ENCODE results near the gene GUCA1A.
"Not testable (repeated sequence)": the region's sequence is repeated elsewhere in the genome, so short reads cannot be mapped to it uniquely, and the experiment has no call there.

The GUCA1A gene

GRCh38 chr6:42148058-42148457 lies 25.1 kb upstream of the GUCA1A start:
- H3K27ac ChIP-seq (ENCODE audit: low read depth, low read length) = no peak overlapping the region
- no peak overlapping the region for H3K4me3 ChIP-seq (ENCODE audit: low read depth, low read length)
- H3K36me3 ChIP-seq (ENCODE audit: control insufficient read depth, insufficient read depth, low read length) = no peaks in the 10 kb centered on the region
- peaks cover 8% of the 10 kb centered on the region; the same call in 1 of the 2 replicates for H3K4me1 ChIP-seq (ENCODE audit: control insufficient read depth, insufficient read depth, low read length)
- no peaks in the 10 kb centered on the region for H3K9me3 ChIP-seq (ENCODE audit: control insufficient read depth, insufficient read depth, low read length)
- no peaks in the 10 kb centered on the region for H3K27me3 ChIP-seq (ENCODE audit: control insufficient read depth, insufficient read depth, low read length)
- no peak overlapping the region for H3K9ac ChIP-seq (ENCODE audit: low read depth, low read length)

GRCh38 chr6:42150254-42150653 lies 22.9 kb upstream of the GUCA1A start:
- Histone ChIP-seq H3K36me3 (ENCODE audit: control insufficient read depth, insufficient read depth, low read length) (no peaks in the 10 kb centered on the region), H3K9ac (ENCODE audit: low read depth, low read length) (no peak overlapping the region), H3K27me3 (ENCODE audit: control insufficient read depth, insufficient read depth, low read length) (no peaks in the 10 kb centered on the region), H3K4me1 (ENCODE audit: control insufficient read depth, insufficient read depth, low read length) (peaks cover 8% of the 10 kb centered on the region; the same call in 1 of the 2 replicates), H3K4me3 (ENCODE audit: low read depth, low read length) (no peak overlapping the region), H3K27ac (ENCODE audit: low read depth, low read length) (no peak overlapping the region), H3K9me3 (ENCODE audit: control insufficient read depth, insufficient read depth, low read length) (no peaks in the 10 kb centered on the region)

GRCh38 chr6:42152024-42152423 lies 21.1 kb upstream of the GUCA1A start:
- Histone ChIP-seq H3K9ac (ENCODE audit: low read depth, low read length) (no peak overlapping the region), H3K36me3 (ENCODE audit: control insufficient read depth, insufficient read depth, low read length) (no peaks in the 10 kb centered on the region), H3K9me3 (ENCODE audit: control insufficient read depth, insufficient read depth, low read length) (no peaks in the 10 kb centered on the region), H3K27ac (ENCODE audit: low read depth, low read length) (no peak overlapping the region), H3K27me3 (ENCODE audit: control insufficient read depth, insufficient read depth, low read length) (0 out of 2 replicates have a peak, but pooled peaks cover 3% of the 10 kb centered on the region), H3K4me1 (ENCODE audit: control insufficient read depth, insufficient read depth, low read length) (peaks cover 8% of the 10 kb centered on the region; the same call in 1 of the 2 replicates), H3K4me3 (ENCODE audit: low read depth, low read length) (no peak overlapping the region)

GRCh38 chr6:42152528-42153213 lies 20.5 kb upstream of the GUCA1A start:
- H3K9ac ChIP-seq (ENCODE audit: low read depth, low read length); H3K27ac ChIP-seq (ENCODE audit: low read depth, low read length); H3K4me3 ChIP-seq (ENCODE audit: low read depth, low read length); H3K4me1 ChIP-seq (ENCODE audit: control insufficient read depth, insufficient read depth, low read length); H3K9me3 ChIP-seq (ENCODE audit: control insufficient read depth, insufficient read depth, low read length); H3K36me3 ChIP-seq (ENCODE audit: control insufficient read depth, insufficient read depth, low read length); H3K27me3 ChIP-seq (ENCODE audit: control insufficient read depth, insufficient read depth, low read length): not testable (repeated sequence)

- Histone ChIP-seq H3K27ac (ENCODE audit: low read depth, low read length) (no peak overlapping the region), H3K4me3 (ENCODE audit: low read depth, low read length) (no peak overlapping the region), H3K9me3 (ENCODE audit: control insufficient read depth, insufficient read depth, low read length) (no peaks in the 10 kb centered on the region), H3K27me3 (ENCODE audit: control insufficient read depth, insufficient read depth, low read length) (0 out of 2 replicates have a peak, but pooled peaks cover 3% of the 10 kb centered on the region), H3K9ac (ENCODE audit: low read depth, low read length) (no peak overlapping the region), H3K36me3 (ENCODE audit: control insufficient read depth, insufficient read depth, low read length) (no peaks in the 10 kb centered on the region), H3K4me1 (ENCODE audit: control insufficient read depth, insufficient read depth, low read length) (peaks cover 8% of the 10 kb centered on the region; the same call in 1 of the 2 replicates)
Measured at GRCh38 chr6:42153921-42154320, 19.2 kb upstream of the GUCA1A start.

- Histone ChIP-seq H3K27ac (ENCODE audit: low read depth, low read length) (no peak overlapping the region), H3K36me3 (ENCODE audit: control insufficient read depth, insufficient read depth, low read length) (no peaks in the 10 kb centered on the region), H3K4me3 (ENCODE audit: low read depth, low read length) (no peak overlapping the region), H3K9me3 (ENCODE audit: control insufficient read depth, insufficient read depth, low read length) (no peaks in the 10 kb centered on the region), H3K9ac (ENCODE audit: low read depth, low read length) (no peak overlapping the region), H3K27me3 (ENCODE audit: control insufficient read depth, insufficient read depth, low read length) (0 out of 2 replicates have a peak, but pooled peaks cover 3% of the 10 kb centered on the region), H3K4me1 (ENCODE audit: control insufficient read depth, insufficient read depth, low read length) (peaks cover 8% of the 10 kb centered on the region; the same call in 1 of the 2 replicates)
Measured at GRCh38 chr6:42154461-42155209, 18.5 kb upstream of the GUCA1A start.

GRCh38 chr6:42155293-42155692 lies 17.9 kb upstream of the GUCA1A start:
- Histone ChIP-seq H3K27me3 (ENCODE audit: control insufficient read depth, insufficient read depth, low read length) (0 out of 2 replicates have a peak, but pooled peaks cover 3% of the 10 kb centered on the region), H3K4me3 (ENCODE audit: low read depth, low read length) (no peak overlapping the region), H3K9me3 (ENCODE audit: control insufficient read depth, insufficient read depth, low read length) (no peaks in the 10 kb centered on the region), H3K36me3 (ENCODE audit: control insufficient read depth, insufficient read depth, low read length) (no peaks in the 10 kb centered on the region), H3K27ac (ENCODE audit: low read depth, low read length) (no peak overlapping the region), H3K4me1 (ENCODE audit: control insufficient read depth, insufficient read depth, low read length) (peaks cover 8% of the 10 kb centered on the region; the same call in 1 of the 2 replicates), H3K9ac (ENCODE audit: low read depth, low read length) (no peak overlapping the region)

GRCh38 chr6:42156638-42157037 lies 16.5 kb upstream of the GUCA1A start:
- Histone ChIP-seq H3K27me3 (ENCODE audit: control insufficient read depth, insufficient read depth, low read length) (0 out of 2 replicates have a peak, but pooled peaks cover 3% of the 10 kb centered on the region), H3K27ac (ENCODE audit: low read depth, low read length) (no peak overlapping the region), H3K9ac (ENCODE audit: low read depth, low read length) (no peak overlapping the region), H3K4me3 (ENCODE audit: low read depth, low read length) (no peak overlapping the region), H3K4me1 (ENCODE audit: control insufficient read depth, insufficient read depth, low read length) (peaks cover 11% of the 10 kb centered on the region; the same call in 1 of the 2 replicates), H3K36me3 (ENCODE audit: control insufficient read depth, insufficient read depth, low read length) (no peaks in the 10 kb centered on the region), H3K9me3 (ENCODE audit: control insufficient read depth, insufficient read depth, low read length) (no peaks in the 10 kb centered on the region)

- Histone ChIP-seq H3K4me1 (ENCODE audit: control insufficient read depth, insufficient read depth, low read length) (peaks cover 8% of the 10 kb centered on the region), H3K36me3 (ENCODE audit: control insufficient read depth, insufficient read depth, low read length) (no peaks in the 10 kb centered on the region), H3K27ac (ENCODE audit: low read depth, low read length) (no peak overlapping the region), H3K27me3 (ENCODE audit: control insufficient read depth, insufficient read depth, low read length) (0 out of 2 replicates have a peak, but pooled peaks cover 3% of the 10 kb centered on the region), H3K4me3 (ENCODE audit: low read depth, low read length) (no peak overlapping the region), H3K9ac (ENCODE audit: low read depth, low read length) (no peak overlapping the region), H3K9me3 (ENCODE audit: control insufficient read depth, insufficient read depth, low read length) (no peaks in the 10 kb centered on the region)
Measured at GRCh38 chr6:42158011-42158410, 15.2 kb upstream of the GUCA1A start.

GRCh38 chr6:42158631-42159030 lies 14.5 kb upstream of the GUCA1A start:
- H3K9ac ChIP-seq (ENCODE audit: low read depth, low read length) = no peak overlapping the region
- 0 out of 2 replicates have a peak, but pooled peaks cover 3% of the 10 kb centered on the region for H3K27me3 ChIP-seq (ENCODE audit: control insufficient read depth, insufficient read depth, low read length)
- H3K4me1 ChIP-seq (ENCODE audit: control insufficient read depth, insufficient read depth, low read length) = peaks cover 11% of the 10 kb centered on the region
- H3K36me3 ChIP-seq (ENCODE audit: control insufficient read depth, insufficient read depth, low read length) = no peaks in the 10 kb centered on the region
- H3K9me3 ChIP-seq (ENCODE audit: control insufficient read depth, insufficient read depth, low read length) = no peaks in the 10 kb centered on the region
- H3K27ac ChIP-seq (ENCODE audit: low read depth, low read length) = no peak overlapping the region
- H3K4me3 ChIP-seq (ENCODE audit: low read depth, low read length) = no peak overlapping the region
